Measurements from ENCODE around the gene ZNF552.
"Not testable (repeated sequence)": the region's sequence is repeated elsewhere in the genome, so short reads cannot be mapped to it uniquely, and the experiment has no call there.

GRCh38 chr19:57854117-57854516 is 39.4 kb upstream of the ZNF552 start:
- TF ChIP-seq POLR2A, POLR2AphosphoS5 (IDR thresholded peaks at IDR 0.05): not testable (repeated sequence)

All from suprapubic skin (tissue), 4 donors.